Activated CD8-positive, alpha-beta T cell treated with anti-CD3 and anti-CD28 coated beads for 36 hours (primary cell): ENCODE data around the gene GLOD4. TPM values are rescaled to one million over a fixed set of nuclear protein-coding genes. Genes with fewer than 3 reads are reported as not detected.
"Not testable (repeated sequence)": the region's sequence is repeated elsewhere in the genome, so short reads cannot be mapped to it uniquely, and the experiment has no call there.

Experiments
- ATAC-seq: fragments of 200-7000 bp; cut with Tn5 transposase; one replicate; pipeline ENCODE4 v1.10.0; 2021; ENCODE audit warnings: mild to moderate bottlenecking, moderate library complexity
- CTCF ChIA-PET: fragments of 350-600 bp; sonication (Branson Sonifier 250); formaldehyde crosslinking; loops from one replicate; lab custom pipeline; 2021; ENCODE audit warnings: antibody characterized with exemption; lab: Charles Lee
- POLR2A ChIA-PET: fragments of 350-600 bp; sonication (Branson Sonifier 250); formaldehyde crosslinking; loops from one replicate; lab custom pipeline; 2021; ENCODE audit warnings: antibody characterized with exemption; lab: Charles Lee
- DNase-seq: peaks from one replicate; pipeline ENCODE4 v3.0.0-alpha.2; 2020
- H3K27ac Mint-ChIP-seq: one replicate; pipeline ENCODE4 v1.8.0; 2021; ENCODE audit warnings: mild to moderate bottlenecking, mixed read lengths
- H3K27me3 Mint-ChIP-seq: one replicate; pipeline ENCODE4 v1.8.0; 2021; ENCODE audit warnings: mixed read lengths
- H3K36me3 Mint-ChIP-seq: one replicate; pipeline ENCODE4 v1.8.0; 2021; ENCODE audit warnings: low read depth, mixed read lengths
- H3K4me1 Mint-ChIP-seq: one replicate; pipeline ENCODE4 v1.8.0; 2021; ENCODE audit warnings: low read depth, mixed read lengths
- H3K4me3 Mint-ChIP-seq: one replicate; pipeline ENCODE4 v1.8.0; 2021; ENCODE audit warnings: mild to moderate bottlenecking, moderate library complexity, mixed read lengths
- H3K9me3 Mint-ChIP-seq: one replicate; pipeline ENCODE4 v1.8.0; 2021; ENCODE audit warnings: mixed read lengths
- intact Hi-C: fragments of 100-400 bp; cut with micrococcal nuclease; formaldehyde crosslinking; loops from one replicate; pipeline ENCODE4 v1.10.0; 2022
- total RNA-seq, 2 experiments: library from RNA; stranded (reverse); gene quantifications; one replicate each; pipeline ENCODE4 v1.2.3, GENCODE V29; 2021
- TF ChIP-seq, protein P1 (sequence below): fragments of 200-600 bp; IDR thresholded peaks from one replicate; pipeline ENCODE4 v1.8.0; 2022; ENCODE audit warnings: antibody characterized with exemption, mild to moderate bottlenecking

GLOD4 gene, protein sequence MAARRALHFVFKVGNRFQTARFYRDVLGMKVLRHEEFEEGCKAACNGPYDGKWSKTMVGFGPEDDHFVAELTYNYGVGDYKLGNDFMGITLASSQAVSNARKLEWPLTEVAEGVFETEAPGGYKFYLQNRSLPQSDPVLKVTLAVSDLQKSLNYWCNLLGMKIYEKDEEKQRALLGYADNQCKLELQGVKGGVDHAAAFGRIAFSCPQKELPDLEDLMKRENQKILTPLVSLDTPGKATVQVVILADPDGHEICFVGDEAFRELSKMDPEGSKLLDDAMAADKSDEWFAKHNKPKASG
- total RNA-seq = 10 to 100 TPM; 47.3 to 55.2 TPM

DNA sequence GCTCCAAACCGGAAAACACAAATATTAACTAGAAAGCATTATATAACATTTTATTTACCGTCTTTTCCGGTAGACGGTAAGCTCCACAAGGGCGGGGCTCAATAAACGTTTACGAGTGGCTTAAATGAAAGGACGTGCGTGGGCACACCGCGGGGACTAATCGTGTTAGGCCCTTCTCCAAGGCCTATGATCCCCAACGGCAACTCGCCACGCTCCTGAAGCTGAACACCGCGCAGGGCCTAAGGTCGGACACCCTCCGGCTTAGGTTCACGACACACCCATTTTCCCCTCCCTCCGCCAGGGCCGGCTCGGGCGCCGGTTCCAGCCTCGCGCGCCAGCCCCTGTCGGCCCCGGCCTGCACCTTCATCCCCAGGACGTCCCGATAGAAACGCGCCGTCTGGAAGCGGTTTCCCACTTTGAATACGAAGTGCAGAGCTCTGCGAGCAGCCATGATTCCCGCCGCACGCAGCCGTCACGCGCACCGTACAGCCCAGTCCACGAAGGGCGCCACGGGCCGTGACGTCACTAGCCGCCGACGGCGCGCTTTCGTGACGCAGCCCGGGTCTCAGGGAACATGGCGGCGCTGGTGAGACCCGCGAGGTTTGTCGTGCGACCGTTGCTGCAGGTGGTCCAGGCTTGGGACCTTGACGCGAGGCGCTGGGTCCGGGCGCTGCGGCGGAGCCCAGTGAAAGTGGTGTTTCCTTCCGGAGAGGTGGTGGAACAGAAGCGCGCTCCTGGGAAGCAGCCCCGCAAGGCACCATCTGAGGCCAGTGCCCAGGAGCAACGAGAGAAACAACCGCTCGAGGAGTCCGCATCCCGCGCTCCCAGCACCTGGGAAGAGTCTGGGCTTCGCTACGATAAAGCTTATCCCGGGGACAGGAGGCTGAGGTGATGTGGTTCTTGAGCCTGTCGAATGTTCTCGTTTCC is at the start of gene GLOD4, which contains the start of gene MRM3:
TSS of gene GLOD4 (minus strand) at position 476 of the 927 bp plus-strand sequence. CDS start at position 451, 25 bp downstream.
TSS of gene MRM3 (plus strand) at position 549 of the 927 bp plus-strand sequence. CDS start at position 575, 26 bp downstream.
- peaks cover 33% of the 10 kb centered on the region for H3K36me3 Mint-ChIP-seq
- H3K27ac Mint-ChIP-seq = peak within 1 kb of the TSS; percentile 96
- peak within 1 kb of the TSS; percentile 89 for H3K4me3 Mint-ChIP-seq
- no peaks in the 10 kb centered on the region for H3K27me3 Mint-ChIP-seq
- intact Hi-C loops = no loop called here
- CTCF ChIA-PET = interaction anchor here (0.7 to 2.6 kb wide), 13 partner anchors 8 to 370 kb away, joined by 3 to 10 read pairs (median 3); partner anchors contain the start of gene TIMM22
- no peaks in the 10 kb centered on the region for H3K9me3 Mint-ChIP-seq
- POLR2A ChIA-PET = interaction anchor here (0.5 to 3.1 kb wide), 22 partner anchors 8 to 431 kb away, joined by 3 to 34 read pairs (median 4); partner anchors contain the start of genes GEMIN4, NXN, TIMM22 and VPS53
- peak; percentile 95 for ATAC-seq
- peak; percentile 96 for DNase-seq
- TF ChIP-seq, protein P1, sequence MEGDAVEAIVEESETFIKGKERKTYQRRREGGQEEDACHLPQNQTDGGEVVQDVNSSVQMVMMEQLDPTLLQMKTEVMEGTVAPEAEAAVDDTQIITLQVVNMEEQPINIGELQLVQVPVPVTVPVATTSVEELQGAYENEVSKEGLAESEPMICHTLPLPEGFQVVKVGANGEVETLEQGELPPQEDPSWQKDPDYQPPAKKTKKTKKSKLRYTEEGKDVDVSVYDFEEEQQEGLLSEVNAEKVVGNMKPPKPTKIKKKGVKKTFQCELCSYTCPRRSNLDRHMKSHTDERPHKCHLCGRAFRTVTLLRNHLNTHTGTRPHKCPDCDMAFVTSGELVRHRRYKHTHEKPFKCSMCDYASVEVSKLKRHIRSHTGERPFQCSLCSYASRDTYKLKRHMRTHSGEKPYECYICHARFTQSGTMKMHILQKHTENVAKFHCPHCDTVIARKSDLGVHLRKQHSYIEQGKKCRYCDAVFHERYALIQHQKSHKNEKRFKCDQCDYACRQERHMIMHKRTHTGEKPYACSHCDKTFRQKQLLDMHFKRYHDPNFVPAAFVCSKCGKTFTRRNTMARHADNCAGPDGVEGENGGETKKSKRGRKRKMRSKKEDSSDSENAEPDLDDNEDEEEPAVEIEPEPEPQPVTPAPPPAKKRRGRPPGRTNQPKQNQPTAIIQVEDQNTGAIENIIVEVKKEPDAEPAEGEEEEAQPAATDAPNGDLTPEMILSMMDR = peak; percentile 15
- peaks cover 32% of the 10 kb centered on the region for H3K4me1 Mint-ChIP-seq

DNA sequence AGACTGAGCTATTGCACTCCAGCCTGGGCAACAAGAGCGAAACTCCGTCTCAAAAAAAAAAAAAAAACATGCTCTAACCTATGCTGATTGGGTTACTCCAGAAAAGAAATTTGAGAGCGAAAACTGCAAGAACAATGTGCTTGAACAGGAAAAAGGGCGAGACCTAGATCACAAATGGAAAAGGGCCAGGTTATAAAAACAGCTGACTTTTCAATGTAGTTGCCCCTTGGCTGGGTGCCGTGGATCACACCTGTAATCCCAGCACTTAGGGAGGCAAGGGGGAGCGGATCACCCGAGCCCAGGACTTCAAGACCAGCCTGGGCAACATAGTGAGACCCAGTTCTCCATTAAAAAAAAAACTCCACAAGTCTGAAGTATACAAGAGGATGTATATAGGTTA is 48.9 kb upstream of the GLOD4 start:
- H3K4me3 Mint-ChIP-seq = no peak overlapping the region
- ATAC-seq (no peak), DNase-seq (no peak)
- intact Hi-C loops = no loop called here
- CTCF ChIA-PET = no interaction called here
- H3K9me3 Mint-ChIP-seq = peaks cover 2% of the 10 kb centered on the region
- H3K27ac Mint-ChIP-seq = no peak overlapping the region
- H3K4me1 Mint-ChIP-seq = no peaks in the 10 kb centered on the region
- POLR2A ChIA-PET = no interaction called here
- TF ChIP-seq, protein P1 = no peak
- peaks cover 3% of the 10 kb centered on the region for H3K27me3 Mint-ChIP-seq
- H3K36me3 Mint-ChIP-seq = no peaks in the 10 kb centered on the region

DNA sequence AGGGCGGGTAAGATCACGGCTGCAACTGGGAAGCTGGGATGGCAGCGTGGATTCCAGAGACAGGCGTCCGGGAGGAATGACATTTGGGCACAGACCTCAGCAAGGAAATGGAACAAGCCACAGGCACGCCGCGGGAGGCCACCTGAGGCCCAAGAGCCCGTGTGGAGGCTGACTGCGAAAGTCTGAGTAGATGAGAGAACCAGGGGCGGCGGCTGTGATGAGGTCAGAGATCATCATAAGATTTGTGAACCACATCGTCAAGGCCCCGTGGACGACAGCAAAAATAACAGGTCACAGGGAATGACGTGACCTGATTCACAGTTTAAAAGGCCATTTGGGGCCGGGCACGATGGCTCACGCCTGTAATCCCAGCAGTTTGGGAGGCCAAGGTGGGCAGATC is 48.3 kb upstream of the GLOD4 start:
- CTCF ChIA-PET = no interaction called here
- peaks cover 2% of the 10 kb centered on the region for H3K9me3 Mint-ChIP-seq
- H3K36me3 Mint-ChIP-seq = no peaks in the 10 kb centered on the region
- intact Hi-C loops = no loop called here
- no peak overlapping the region for H3K27ac Mint-ChIP-seq
- TF ChIP-seq, protein P1 = no peak
- peaks cover 3% of the 10 kb centered on the region for H3K27me3 Mint-ChIP-seq
- DNase-seq (no peak), ATAC-seq (no peak)
- no peak overlapping the region for H3K4me3 Mint-ChIP-seq
- H3K4me1 Mint-ChIP-seq = no peaks in the 10 kb centered on the region
- POLR2A ChIA-PET = interaction anchor here (0.8 kb wide), 1 partner anchor 61 kb away, joined by 3 read pairs; no protein-coding TSS in a partner anchor

DNA sequence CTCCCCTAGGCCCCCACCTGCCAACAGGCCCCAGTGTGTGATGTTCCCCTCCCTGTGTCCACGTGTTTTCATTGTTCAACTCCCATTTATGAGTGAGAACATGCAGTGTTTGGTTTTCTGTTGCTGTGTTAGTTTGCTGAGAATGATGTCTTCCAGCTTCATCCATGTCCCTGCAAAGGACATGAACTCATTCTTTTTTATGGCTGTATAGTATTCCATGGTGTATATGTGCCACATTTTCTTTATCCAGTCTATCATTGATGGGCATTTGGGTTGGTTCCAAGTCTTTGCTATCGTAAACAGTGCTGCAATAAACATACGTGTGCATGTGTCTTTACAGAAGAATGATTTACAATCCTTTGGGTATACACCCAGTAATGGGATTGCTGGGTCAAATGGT is 47.5 kb upstream of the GLOD4 start:
- H3K4me1 Mint-ChIP-seq, H3K27ac Mint-ChIP-seq, ATAC-seq, H3K27me3 Mint-ChIP-seq, DNase-seq, intact Hi-C loops, H3K4me3 Mint-ChIP-seq, H3K36me3 Mint-ChIP-seq, CTCF ChIA-PET, H3K9me3 Mint-ChIP-seq: not testable (repeated sequence)
- POLR2A ChIA-PET = interaction anchor here (0.8 kb wide), 1 partner anchor 62 kb away, joined by 3 read pairs; no protein-coding TSS in a partner anchor

DNA sequence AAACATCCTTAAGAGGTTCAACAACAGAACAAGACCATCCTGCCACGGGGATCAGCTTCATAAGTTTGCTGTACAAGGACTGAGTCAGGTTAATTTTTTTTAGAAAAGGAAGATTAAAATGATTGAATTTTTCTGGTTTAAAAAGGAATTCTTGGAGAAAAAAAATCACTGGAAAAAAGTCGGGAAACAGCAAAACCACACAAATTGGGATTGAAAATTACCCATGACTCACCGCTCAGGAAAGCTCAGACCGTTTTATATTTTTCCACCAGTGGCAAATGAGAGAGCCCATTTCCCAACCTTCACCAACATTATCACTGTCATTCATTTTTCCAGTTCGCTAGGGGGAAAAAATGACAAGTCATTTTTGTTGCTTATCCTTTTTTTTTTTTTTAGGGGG is 46.7 kb upstream of the GLOD4 start:
- H3K27me3 Mint-ChIP-seq = peaks cover 3% of the 10 kb centered on the region
- DNase-seq (no peak), ATAC-seq (no peak)
- no peak overlapping the region for H3K4me3 Mint-ChIP-seq
- H3K4me1 Mint-ChIP-seq = no peaks in the 10 kb centered on the region
- intact Hi-C loops = no loop called here
- H3K27ac Mint-ChIP-seq = no peak overlapping the region
- TF ChIP-seq, protein P1 = no peak
- ChIA-PET POLR2A (no interaction called here), CTCF (no interaction called here)
- peaks cover 2% of the 10 kb centered on the region for H3K9me3 Mint-ChIP-seq
- H3K36me3 Mint-ChIP-seq = no peaks in the 10 kb centered on the region
